ENCODE results near the gene TTLL7. TPM values are rescaled to one million over a fixed set of nuclear protein-coding genes. Genes with fewer than 3 reads are reported as not detected.

The TTLL7 gene
- total RNA-seq, 6 donors from 2014 or later: 7.5 to 44.3 (median 21.9) TPM

DNA sequence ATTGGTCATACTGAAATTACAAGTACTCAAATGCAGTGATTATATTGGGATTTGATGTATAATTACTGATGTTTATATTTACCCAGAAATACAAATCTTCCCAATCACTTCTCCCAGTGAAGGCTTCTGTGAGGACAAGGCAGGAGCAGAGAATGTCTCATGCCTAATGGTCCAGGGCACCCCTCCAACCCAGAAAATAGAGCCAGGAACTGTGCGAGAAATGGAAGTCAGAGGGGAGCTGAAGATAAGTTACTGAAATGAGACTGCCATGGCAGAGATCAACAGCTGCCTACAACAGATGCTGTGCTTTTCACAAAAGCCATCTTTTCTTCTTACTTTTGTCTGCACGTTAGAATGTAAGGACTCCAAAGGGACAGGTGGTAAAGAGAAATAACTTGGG lies 171.2 kb downstream of the TTLL7 start:
- DNase-seq: no peak
- 84 to 96% methylated on average over 2 of the region's 2 CpGs for WGBS, 2 donors
- TF ChIP-seq POLR2A (IDR thresholded peaks at IDR 0.05) (no peak), EP300 (IDR thresholded peaks at IDR 0.05) (no peak), POLR2AphosphoS5 (IDR thresholded peaks at IDR 0.05) (no peak)
- TF ChIP-seq, protein P1, sequence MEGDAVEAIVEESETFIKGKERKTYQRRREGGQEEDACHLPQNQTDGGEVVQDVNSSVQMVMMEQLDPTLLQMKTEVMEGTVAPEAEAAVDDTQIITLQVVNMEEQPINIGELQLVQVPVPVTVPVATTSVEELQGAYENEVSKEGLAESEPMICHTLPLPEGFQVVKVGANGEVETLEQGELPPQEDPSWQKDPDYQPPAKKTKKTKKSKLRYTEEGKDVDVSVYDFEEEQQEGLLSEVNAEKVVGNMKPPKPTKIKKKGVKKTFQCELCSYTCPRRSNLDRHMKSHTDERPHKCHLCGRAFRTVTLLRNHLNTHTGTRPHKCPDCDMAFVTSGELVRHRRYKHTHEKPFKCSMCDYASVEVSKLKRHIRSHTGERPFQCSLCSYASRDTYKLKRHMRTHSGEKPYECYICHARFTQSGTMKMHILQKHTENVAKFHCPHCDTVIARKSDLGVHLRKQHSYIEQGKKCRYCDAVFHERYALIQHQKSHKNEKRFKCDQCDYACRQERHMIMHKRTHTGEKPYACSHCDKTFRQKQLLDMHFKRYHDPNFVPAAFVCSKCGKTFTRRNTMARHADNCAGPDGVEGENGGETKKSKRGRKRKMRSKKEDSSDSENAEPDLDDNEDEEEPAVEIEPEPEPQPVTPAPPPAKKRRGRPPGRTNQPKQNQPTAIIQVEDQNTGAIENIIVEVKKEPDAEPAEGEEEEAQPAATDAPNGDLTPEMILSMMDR (IDR thresholded peaks at IDR 0.05): no peak

GRCh38 chr1:83822208-83822607 lies 176.7 kb downstream of the TTLL7 start:
- H3K4me3 ChIP-seq: no peak overlapping the region
- no peaks in the 10 kb centered on the region for H3K27me3 ChIP-seq
- H3K27ac ChIP-seq: no peak overlapping the region
- ATAC-seq (ENCODE audit: low FRiP score in 2 of 2) (no peak), DNase-seq (no peak)
- H3K9me3 ChIP-seq: no peaks in the 10 kb centered on the region
- peaks cover 0 to 5% (median 0%) of the 10 kb centered on the region in 4 donors for H3K4me1 ChIP-seq
- H3K36me3 ChIP-seq: no peaks in the 10 kb centered on the region
- no peak for TF ChIP-seq EP300 (IDR thresholded peaks at IDR 0.05)
- TF ChIP-seq, protein P1 (IDR thresholded peaks at IDR 0.05): no peak
- TF ChIP-seq POLR2AphosphoS5 (IDR thresholded peaks at IDR 0.05): no peak
- 81 to 87% methylated on average over 3 of the region's 3 CpGs for WGBS, 2 donors

More for the DNA sequence above, 171.2 kb downstream of the TTLL7 start:
- Histone ChIP-seq H3K36me3 (no peaks in the 10 kb centered on the region), H3K4me1 (no peaks in the 10 kb centered on the region), H3K9me3 (no peaks in the 10 kb centered on the region), H3K27me3 (no peaks in the 10 kb centered on the region), H3K27ac (no peak overlapping the region), H3K4me3 (no peak overlapping the region)
- ATAC-seq (ENCODE audit: low FRiP score in 2 of 2): no peak

- Histone ChIP-seq H3K36me3 (no peaks in the 10 kb centered on the region), H3K9me3 (no peaks in the 10 kb centered on the region), H3K4me1 (peaks cover 0 to 5% (median 0%) of the 10 kb centered on the region in 4 donors), H3K27ac (no peak overlapping the region), H3K27me3 (no peaks in the 10 kb centered on the region), H3K4me3 (no peak overlapping the region)
- DNase-seq (no peak), ATAC-seq (ENCODE audit: low FRiP score in 2 of 2) (no peak)
- WGBS, 2 donors: 63 to 79% methylated on average over 1 of the region's 1 CpG
- no peak for TF ChIP-seq POLR2A (IDR thresholded peaks at IDR 0.05)
Measured at GRCh38 chr1:83819436-83819835, 179.5 kb downstream of the TTLL7 start.

- H3K4me3 ChIP-seq: no peak overlapping the region
- WGBS, 2 donors: 54 to 60% methylated on average over 2 of the region's 2 CpGs
- H3K27ac ChIP-seq: no peak overlapping the region
- peaks cover 0 to 5% (median 0%) of the 10 kb centered on the region in 4 donors for H3K4me1 ChIP-seq
- no peaks in the 10 kb centered on the region for H3K9me3 ChIP-seq
- ATAC-seq (ENCODE audit: low FRiP score in 2 of 2) (peak in 1 of 2 donors; percentile 65), DNase-seq (peak in 1 of 2 donors; percentile 29)
- no peak for TF ChIP-seq POLR2AphosphoS5 (IDR thresholded peaks at IDR 0.05)
- TF ChIP-seq EP300 (IDR thresholded peaks at IDR 0.05): no peak
- no peak for TF ChIP-seq POLR2A (IDR thresholded peaks at IDR 0.05)
- TF ChIP-seq, protein P1 (IDR thresholded peaks at IDR 0.05): no peak
- H3K27me3 ChIP-seq: no peaks in the 10 kb centered on the region
- H3K36me3 ChIP-seq: no peaks in the 10 kb centered on the region
Measured at GRCh38 chr1:83818916-83819315, 180.0 kb downstream of the TTLL7 start.

GRCh38 chr1:83816836-83817235 lies 182.1 kb downstream of the TTLL7 start:
- no peaks in the 10 kb centered on the region for H3K27me3 ChIP-seq
- H3K4me1 ChIP-seq: peaks cover 0 to 5% (median 0%) of the 10 kb centered on the region in 4 donors
- no peak overlapping the region for H3K4me3 ChIP-seq
- no peaks in the 10 kb centered on the region for H3K9me3 ChIP-seq
- no peak overlapping the region for H3K27ac ChIP-seq
- TF ChIP-seq EP300 (IDR thresholded peaks at IDR 0.05) (no peak), POLR2AphosphoS5 (IDR thresholded peaks at IDR 0.05) (no peak), POLR2A (IDR thresholded peaks at IDR 0.05) (no peak)
- TF ChIP-seq, protein P1 (IDR thresholded peaks at IDR 0.05): no peak
- DNase-seq (no peak), ATAC-seq (ENCODE audit: low FRiP score in 2 of 2) (no peak)
- WGBS, 2 donors: 82 to 94% methylated on average over 4 of the region's 4 CpGs
- H3K36me3 ChIP-seq: no peaks in the 10 kb centered on the region
